GM23248 (cell line): ENCODE measurements around the gene HYDIN.

Experiments
- EZH2 ChIP-seq: fragments of 200-600 bp; sonication (generic); IDR thresholded peaks from 2 replicates; pipeline ENCODE4 v1.6.1; 2018; ENCODE audit warnings: antibody characterized with exemption, mild to moderate bottlenecking; ENCODE audit not compliant: insufficient read depth, poor library complexity, severe bottlenecking
- EZH2phosphoT487 ChIP-seq: fragments of 200-600 bp; sonication (generic); IDR thresholded peaks from 2 replicates; pipeline ENCODE4 v1.6.1; 2018; ENCODE audit warnings: antibody characterized with exemption, moderate library complexity, mild to moderate bottlenecking, low read depth; ENCODE audit not compliant: insufficient read depth

- no peak for TF ChIP-seq EZH2
- TF ChIP-seq EZH2phosphoT487, result no peak
Observed at GRCh38 chr16:71257768-71258167, 27.2 kb upstream of the HYDIN start.
